ENCODE data around the gene TTC14. TPM values are rescaled to one million over a fixed set of nuclear protein-coding genes. Genes with fewer than 3 reads are reported as not detected.
A peak's percentile ranks its signal among the peaks of the same experiment; 100 is the strongest.

TTC14 gene
- total RNA-seq, 2 donors from 2014 or later = 34.6 to 48.1 TPM

- Histone ChIP-seq H3K4me1 (ENCODE audit: control insufficient read depth, insufficient read depth, low read length) (no peaks in the 10 kb centered on the region), H3K9me3 (ENCODE audit: control insufficient read depth, low read length) (peaks cover 7% of the 10 kb centered on the region), H3K9ac (ENCODE audit: extremely low read depth, low read length, poor library complexity, severe bottlenecking) (no peak overlapping the region), H3K27ac (ENCODE audit: low read depth, low read length) (no peak overlapping the region), H3K36me3 (ENCODE audit: control insufficient read depth, insufficient read depth, low read length) (no peaks in the 10 kb centered on the region), H3K27me3 (ENCODE audit: control insufficient read depth, insufficient read depth, low read length, poor library complexity, severe bottlenecking) (no peaks in the 10 kb centered on the region), H3K4me3 (ENCODE audit: low read length) (no peak overlapping the region)
- peaks cover 1% of the 10 kb centered on the region for H3K27me3 Mint-ChIP-seq (ENCODE audit: insufficient read depth)
- DNase-seq = no peak
- 92 to 96% methylated on average over 2 of the region's 2 CpGs for WGBS, 2 experiments (ENCODE audit: insufficient coverage in 1 of 2, insufficient read length in 1 of 2)
- H3K4me1 Mint-ChIP-seq = no peaks in the 10 kb centered on the region
- H3K27ac Mint-ChIP-seq = no peak overlapping the region
- no peak for TF ChIP-seq CTCF (conservative IDR thresholded peaks at IDR 0.05)
- no peaks in the 10 kb centered on the region for H3K36me3 Mint-ChIP-seq (ENCODE audit: low read depth)
- H3K4me3 Mint-ChIP-seq = no peak overlapping the region
- peaks cover 9% of the 10 kb centered on the region for H3K9me3 Mint-ChIP-seq
These were observed 37.3 kb upstream of the TTC14 start for GRCh38 chr3:180564676-180565075.

- no peaks in the 10 kb centered on the region for H3K27me3 Mint-ChIP-seq (ENCODE audit: insufficient read depth)
- 93 to 98% methylated on average over 2 to 4 of the region's 4 CpGs for WGBS, 2 experiments (ENCODE audit: insufficient coverage in 1 of 2, insufficient read length in 1 of 2)
- Histone ChIP-seq H3K9ac (ENCODE audit: extremely low read depth, low read length, poor library complexity, severe bottlenecking) (no peak overlapping the region), H3K27me3 (ENCODE audit: control insufficient read depth, insufficient read depth, low read length, poor library complexity, severe bottlenecking) (no peaks in the 10 kb centered on the region), H3K9me3 (ENCODE audit: control insufficient read depth, low read length) (peaks cover 10% of the 10 kb centered on the region), H3K4me3 (ENCODE audit: low read length) (no peak overlapping the region), H3K36me3 (ENCODE audit: control insufficient read depth, insufficient read depth, low read length) (no peaks in the 10 kb centered on the region), H3K27ac (ENCODE audit: low read depth, low read length) (no peak overlapping the region), H3K4me1 (ENCODE audit: control insufficient read depth, insufficient read depth, low read length) (peaks cover 13% of the 10 kb centered on the region)
- no peak overlapping the region for H3K4me3 Mint-ChIP-seq
- no peak for DNase-seq
- no peak for TF ChIP-seq CTCF (conservative IDR thresholded peaks at IDR 0.05)
- H3K36me3 Mint-ChIP-seq (ENCODE audit: low read depth) = no peaks in the 10 kb centered on the region
- no peak overlapping the region for H3K27ac Mint-ChIP-seq
- no peaks in the 10 kb centered on the region for H3K9me3 Mint-ChIP-seq
- peaks cover 13% of the 10 kb centered on the region for H3K4me1 Mint-ChIP-seq
These were observed 31.7 kb upstream of the TTC14 start for GRCh38 chr3:180570238-180570637.

- H3K4me3 ChIP-seq (ENCODE audit: low read length) = peak overlapping the region; percentile 30
- H3K27me3 Mint-ChIP-seq (ENCODE audit: insufficient read depth) = no peaks in the 10 kb centered on the region
- H3K27ac ChIP-seq (ENCODE audit: low read depth, low read length) = no peak overlapping the region
- peaks cover 10% of the 10 kb centered on the region for H3K9me3 ChIP-seq (ENCODE audit: control insufficient read depth, low read length)
- peaks cover 13% of the 10 kb centered on the region for H3K4me1 ChIP-seq (ENCODE audit: control insufficient read depth, insufficient read depth, low read length)
- H3K36me3 Mint-ChIP-seq (ENCODE audit: low read depth) = no peaks in the 10 kb centered on the region
- 87 to 94% methylated on average over 5 to 6 of the region's 6 CpGs for WGBS, 2 experiments (ENCODE audit: insufficient coverage in 1 of 2, insufficient read length in 1 of 2)
- DNase-seq = no peak
- no peak overlapping the region for H3K4me3 Mint-ChIP-seq
- H3K4me1 Mint-ChIP-seq = peaks cover 13% of the 10 kb centered on the region
- H3K9me3 Mint-ChIP-seq = no peaks in the 10 kb centered on the region
- H3K27ac Mint-ChIP-seq = no peak overlapping the region
- H3K9ac ChIP-seq (ENCODE audit: extremely low read depth, low read length, poor library complexity, severe bottlenecking) = no peak overlapping the region
- no peaks in the 10 kb centered on the region for H3K27me3 ChIP-seq (ENCODE audit: control insufficient read depth, insufficient read depth, low read length, poor library complexity, severe bottlenecking)
- H3K36me3 ChIP-seq (ENCODE audit: control insufficient read depth, insufficient read depth, low read length) = no peaks in the 10 kb centered on the region
- TF ChIP-seq CTCF (conservative IDR thresholded peaks at IDR 0.05) = no peak
These were observed 29.9 kb upstream of the TTC14 start for GRCh38 chr3:180571831-180572598.

All from endodermal cell (in vitro differentiated cells).